ENCODE data around the gene SALL4. TPM values are rescaled to one million over a fixed set of nuclear protein-coding genes. Genes with fewer than 3 reads are reported as not detected.
A peak's percentile ranks its signal among the peaks of the same experiment; 100 is the strongest.
"Not testable (repeated sequence)": the region's sequence is repeated elsewhere in the genome, so short reads cannot be mapped to it uniquely, and the experiment has no call there.

Gene SALL4
- polyA plus RNA-seq, 1 experiment = 0.46 TPM

GRCh38 chr20:51750037-51750769 lies 52.1 kb downstream of the SALL4 start:
- CTCF ChIA-PET = interaction anchor here (1.2 to 1.5 kb wide), 2 partner anchors 49 to 50 kb away, joined by 4 read pairs; no protein-coding TSS in a partner anchor
- no peak overlapping the region for H3K4me3 ChIP-seq (ENCODE audit: low read depth, low read length)
- DNase-seq (ENCODE audit: low read depth, low spot score) = peak; percentile 76
- no peaks in the 10 kb centered on the region for H3K9me3 ChIP-seq (ENCODE audit: control insufficient read depth, insufficient read depth, low read length)
- TF ChIP-seq, protein P1, sequence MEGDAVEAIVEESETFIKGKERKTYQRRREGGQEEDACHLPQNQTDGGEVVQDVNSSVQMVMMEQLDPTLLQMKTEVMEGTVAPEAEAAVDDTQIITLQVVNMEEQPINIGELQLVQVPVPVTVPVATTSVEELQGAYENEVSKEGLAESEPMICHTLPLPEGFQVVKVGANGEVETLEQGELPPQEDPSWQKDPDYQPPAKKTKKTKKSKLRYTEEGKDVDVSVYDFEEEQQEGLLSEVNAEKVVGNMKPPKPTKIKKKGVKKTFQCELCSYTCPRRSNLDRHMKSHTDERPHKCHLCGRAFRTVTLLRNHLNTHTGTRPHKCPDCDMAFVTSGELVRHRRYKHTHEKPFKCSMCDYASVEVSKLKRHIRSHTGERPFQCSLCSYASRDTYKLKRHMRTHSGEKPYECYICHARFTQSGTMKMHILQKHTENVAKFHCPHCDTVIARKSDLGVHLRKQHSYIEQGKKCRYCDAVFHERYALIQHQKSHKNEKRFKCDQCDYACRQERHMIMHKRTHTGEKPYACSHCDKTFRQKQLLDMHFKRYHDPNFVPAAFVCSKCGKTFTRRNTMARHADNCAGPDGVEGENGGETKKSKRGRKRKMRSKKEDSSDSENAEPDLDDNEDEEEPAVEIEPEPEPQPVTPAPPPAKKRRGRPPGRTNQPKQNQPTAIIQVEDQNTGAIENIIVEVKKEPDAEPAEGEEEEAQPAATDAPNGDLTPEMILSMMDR (IDR thresholded peaks at IDR 0.05; ENCODE audit: low read depth, low read length) = no peak
- H3K27ac ChIP-seq (ENCODE audit: low read depth, low read length) = peak overlapping the region; percentile 88
- POLR2A ChIA-PET = interaction anchor here (0.9 to 1.2 kb wide), 3 partner anchors 11 to 54 kb away, joined by 3 to 5 read pairs (median 3); no protein-coding TSS in a partner anchor
- H3K27me3 ChIP-seq (ENCODE audit: control insufficient read depth, insufficient read depth, low read length) = no peaks in the 10 kb centered on the region

DNA sequence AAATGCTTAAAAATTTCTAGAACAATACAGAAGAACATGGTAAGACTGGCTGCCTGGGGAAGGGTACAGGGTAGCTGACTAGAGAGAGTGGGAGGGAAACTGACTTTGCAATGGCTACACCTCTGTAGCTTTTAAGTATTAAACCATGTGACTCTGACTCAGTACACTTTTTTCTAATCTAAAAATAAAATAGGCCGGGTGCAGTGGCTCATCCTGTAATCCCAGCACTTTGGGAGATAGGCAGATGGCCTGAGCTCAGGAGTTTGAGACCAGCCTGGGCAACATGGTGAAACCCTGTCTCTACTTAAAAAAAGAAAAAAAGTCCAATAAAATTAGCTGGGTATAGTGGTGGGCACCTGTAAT lies 52.7 kb downstream of the SALL4 start:
- no peaks in the 10 kb centered on the region for H3K27me3 ChIP-seq (ENCODE audit: control insufficient read depth, insufficient read depth, low read length)
- peak overlapping the region; percentile 88 for H3K27ac ChIP-seq (ENCODE audit: low read depth, low read length)
- H3K4me3 ChIP-seq (ENCODE audit: low read depth, low read length) = no peak overlapping the region
- POLR2A ChIA-PET = interaction anchor here (0.9 to 1.2 kb wide), 3 partner anchors 11 to 53 kb away, joined by 3 to 5 read pairs (median 3); no protein-coding TSS in a partner anchor
- H3K9me3 ChIP-seq (ENCODE audit: control insufficient read depth, insufficient read depth, low read length) = no peaks in the 10 kb centered on the region
- TF ChIP-seq, protein P1 (IDR thresholded peaks at IDR 0.05; ENCODE audit: low read depth, low read length) = no peak
- DNase-seq (ENCODE audit: low read depth, low spot score) = no peak
- CTCF ChIA-PET = interaction anchor here (1.2 to 1.5 kb wide), 2 partner anchors 49 to 50 kb away, joined by 4 read pairs; no protein-coding TSS in a partner anchor

DNA sequence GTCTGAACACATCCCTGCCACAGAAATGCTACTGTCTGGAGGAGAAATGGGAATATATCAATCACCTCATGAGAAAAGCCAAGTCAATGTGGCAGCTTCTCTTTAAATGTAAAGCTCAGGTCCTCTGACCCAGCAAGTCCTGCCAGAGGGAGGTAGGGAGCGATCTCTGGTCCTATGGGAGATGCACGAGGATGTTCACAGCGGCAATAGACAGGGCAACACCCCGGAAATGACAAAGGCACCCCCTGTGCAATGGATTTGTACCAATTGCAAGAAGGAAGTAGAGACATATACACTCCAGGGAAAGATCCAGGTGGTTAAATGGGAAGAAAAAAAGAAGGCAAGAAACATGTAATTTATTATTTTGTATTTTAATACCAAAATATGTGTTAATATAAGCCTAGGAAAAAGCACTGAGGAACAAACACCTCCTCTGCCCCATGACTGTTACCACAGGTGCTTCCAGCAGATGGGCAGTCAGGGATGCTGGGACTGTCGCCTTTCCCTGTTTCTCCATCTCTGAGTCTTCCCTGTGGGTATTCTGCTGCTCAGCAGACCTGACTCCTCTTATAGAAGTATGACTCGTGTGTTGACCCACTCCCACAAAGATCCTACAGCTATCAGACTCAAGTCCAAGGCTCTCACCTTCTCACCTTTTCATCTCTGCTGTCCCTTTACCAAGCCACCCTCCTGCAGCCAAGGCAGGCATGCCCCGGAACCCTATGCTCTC lies 55.0 kb downstream of the SALL4 start:
- H3K27me3 ChIP-seq (ENCODE audit: control insufficient read depth, insufficient read depth, low read length) = no peaks in the 10 kb centered on the region
- H3K27ac ChIP-seq (ENCODE audit: low read depth, low read length) = peak overlapping the region; percentile 31
- TF ChIP-seq, protein P1 (IDR thresholded peaks at IDR 0.05; ENCODE audit: low read depth, low read length) = no peak
- no peak overlapping the region for H3K4me3 ChIP-seq (ENCODE audit: low read depth, low read length)
- DNase-seq (ENCODE audit: low read depth, low spot score) = no peak
- H3K9me3 ChIP-seq (ENCODE audit: control insufficient read depth, insufficient read depth, low read length) = no peaks in the 10 kb centered on the region
- ChIA-PET POLR2A (no interaction called here), CTCF (no interaction called here)

- H3K9me3 ChIP-seq (ENCODE audit: control insufficient read depth, insufficient read depth, low read length) = no peaks in the 10 kb centered on the region
- DNase-seq (ENCODE audit: low read depth, low spot score) = no peak
- H3K27ac ChIP-seq (ENCODE audit: low read depth, low read length) = no peak overlapping the region
- ChIA-PET POLR2A (no interaction called here), CTCF (no interaction called here)
- no peak overlapping the region for H3K4me3 ChIP-seq (ENCODE audit: low read depth, low read length)
- TF ChIP-seq, protein P1 (IDR thresholded peaks at IDR 0.05; ENCODE audit: low read depth, low read length) = no peak
- no peaks in the 10 kb centered on the region for H3K27me3 ChIP-seq (ENCODE audit: control insufficient read depth, insufficient read depth, low read length)
Measured at GRCh38 chr20:51745804-51746203, 56.5 kb downstream of the SALL4 start.

- CTCF ChIA-PET = interaction anchor here (0.7 kb wide), 1 partner anchor 58 kb away, joined by 3 read pairs; no protein-coding TSS in a partner anchor
- POLR2A ChIA-PET = no interaction called here
- Histone ChIP-seq H3K27me3 (ENCODE audit: control insufficient read depth, insufficient read depth, low read length) (no peaks in the 10 kb centered on the region), H3K4me3 (ENCODE audit: low read depth, low read length) (no peak overlapping the region), H3K9me3 (ENCODE audit: control insufficient read depth, insufficient read depth, low read length) (no peaks in the 10 kb centered on the region), H3K27ac (ENCODE audit: low read depth, low read length) (no peak overlapping the region)
- TF ChIP-seq, protein P1 (IDR thresholded peaks at IDR 0.05; ENCODE audit: low read depth, low read length) = no peak
- DNase-seq (ENCODE audit: low read depth, low spot score) = no peak
Measured at GRCh38 chr20:51740838-51741237, 61.5 kb downstream of the SALL4 start.

- H3K9me3 ChIP-seq (ENCODE audit: control insufficient read depth, insufficient read depth, low read length); POLR2A ChIA-PET; H3K4me3 ChIP-seq (ENCODE audit: low read depth, low read length); H3K27me3 ChIP-seq (ENCODE audit: control insufficient read depth, insufficient read depth, low read length); CTCF ChIA-PET; DNase-seq (ENCODE audit: low read depth, low spot score); H3K27ac ChIP-seq (ENCODE audit: low read depth, low read length): not testable (repeated sequence)
Measured at GRCh38 chr20:51740308-51740707, 62.0 kb downstream of the SALL4 start.

Data from AG04450 (cell line).